Activated CD8-positive, alpha-beta memory T cell treated with anti-CD3 and anti-CD28 coated beads for 1 hour (primary cell): ENCODE measurements around the gene HOXB5.

Experiments used
- DNase-seq, 2 donors: peaks; one replicate each; pipeline ENCODE4 v3.0.0-alpha.2; 2020; ENCODE audit warnings: low read depth in 1 of 2; ENCODE audit errors: extremely low read depth in 1 of 2

HOXB5 gene

GRCh38 chr17:48593126-48593829 is at the start of gene HOXB5:
Gene HOXB5, minus strand, starts transcription at chr17:48593779. Its CDS starts 97 bp downstream, at chr17:48593682.
- DNase-seq = no peak

GRCh38 chr17:48642843-48643696 is 49.5 kb upstream of the HOXB5 start:
- no peak for DNase-seq

GRCh38 chr17:48642059-48642842 is 48.7 kb upstream of the HOXB5 start:
- no peak for DNase-seq

GRCh38 chr17:48641541-48642058 is 48.0 kb upstream of the HOXB5 start:
- DNase-seq = no peak

GRCh38 chr17:48640858-48641180 is 47.2 kb upstream of the HOXB5 start:
- DNase-seq = no peak

- no peak for DNase-seq
Measured at GRCh38 chr17:48639982-48640857, 46.6 kb upstream of the HOXB5 start.

- no peak for DNase-seq
Measured at GRCh38 chr17:48639136-48639535, 45.6 kb upstream of the HOXB5 start.

- no peak for DNase-seq
Measured at GRCh38 chr17:48637323-48638260, 44.0 kb upstream of the HOXB5 start.

- peak in 1 of 2 donors; percentile 52 for DNase-seq
Measured at GRCh38 chr17:48636177-48637018, 42.8 kb upstream of the HOXB5 start.

GRCh38 chr17:48634493-48635208 is 41.1 kb upstream of the HOXB5 start:
- no peak for DNase-seq

- DNase-seq = no peak
Measured at GRCh38 chr17:48633266-48633677, 39.7 kb upstream of the HOXB5 start.

GRCh38 chr17:48632579-48633265 is 39.1 kb upstream of the HOXB5 start:
- DNase-seq = no peak

- DNase-seq = no peak
Measured at GRCh38 chr17:48631693-48632578, 38.4 kb upstream of the HOXB5 start.

GRCh38 chr17:48630925-48631692 is 37.5 kb upstream of the HOXB5 start:
- no peak for DNase-seq
